Kidney glomerular epithelial cell (primary cell): Measurements from ENCODE around the gene CENPT.
"Not testable (repeated sequence)": the region's sequence is repeated elsewhere in the genome, so short reads cannot be mapped to it uniquely, and the experiment has no call there.

Source experiments
- DNase-seq: peaks from one replicate; lab custom pipeline; 2025; lab: John Stamatoyannopoulos, UW

Gene CENPT

GRCh38 chr16:67873435-67874370 lies 26.2 kb upstream of the CENPT start:
- peak; percentile 29 for DNase-seq

- DNase-seq = peak; percentile 43
Observed at GRCh38 chr16:67872631-67873434, 25.3 kb upstream of the CENPT start, which contains the start of gene EDC4. Gene EDC4 (plus strand): TSS chr16:67873052. CDS start chr16:67873262, 210 bp downstream.

GRCh38 chr16:67872131-67872630 lies 24.7 kb upstream of the CENPT start:
- DNase-seq = no peak

GRCh38 chr16:67871256-67871655 lies 23.8 kb upstream of the CENPT start:
- DNase-seq = no peak

- DNase-seq = no peak
Observed at GRCh38 chr16:67869653-67870052, 22.2 kb upstream of the CENPT start.

GRCh38 chr16:67868290-67868689 lies 20.8 kb upstream of the CENPT start:
- no peak for DNase-seq

- no peak for DNase-seq
Observed at GRCh38 chr16:67865318-67865717, 17.8 kb upstream of the CENPT start.

GRCh38 chr16:67864594-67864993 lies 17.1 kb upstream of the CENPT start:
- no peak for DNase-seq

GRCh38 chr16:67864044-67864443 lies 16.6 kb upstream of the CENPT start:
- DNase-seq = not testable (repeated sequence)

GRCh38 chr16:67862623-67863583 lies 15.4 kb upstream of the CENPT start:
- no peak for DNase-seq

- DNase-seq = no peak
Observed at GRCh38 chr16:67861877-67862276, 14.4 kb upstream of the CENPT start.

- no peak for DNase-seq
Observed at GRCh38 chr16:67860589-67861398, 13.3 kb upstream of the CENPT start.

- DNase-seq = no peak
Observed at GRCh38 chr16:67858500-67858899, 11.0 kb upstream of the CENPT start.

- peak; percentile 95 for DNase-seq
Observed at GRCh38 chr16:67857547-67858233, 10.2 kb upstream of the CENPT start.

- DNase-seq = no peak
Observed at GRCh38 chr16:67856927-67857546, 9.5 kb upstream of the CENPT start.

GRCh38 chr16:67855789-67856188 lies 8.3 kb upstream of the CENPT start:
- no peak for DNase-seq

GRCh38 chr16:67853670-67854069 lies 6.2 kb upstream of the CENPT start:
- no peak for DNase-seq

- no peak for DNase-seq
Observed at GRCh38 chr16:67848118-67848517, 625 bp upstream of the CENPT start.

- DNase-seq = peak; percentile 87
Observed at GRCh38 chr16:67846320-67847063, 1.0 kb downstream of the CENPT start, which contains the start of gene NUTF2. Gene NUTF2 (plus strand): TSS chr16:67846933. CDS start chr16:67865131, 18,198 bp downstream.
